Measurements from ENCODE around the gene PCLAF.
"Not testable (repeated sequence)": the region's sequence is repeated elsewhere in the genome, so short reads cannot be mapped to it uniquely, and the experiment has no call there.

PCLAF gene

DNA sequence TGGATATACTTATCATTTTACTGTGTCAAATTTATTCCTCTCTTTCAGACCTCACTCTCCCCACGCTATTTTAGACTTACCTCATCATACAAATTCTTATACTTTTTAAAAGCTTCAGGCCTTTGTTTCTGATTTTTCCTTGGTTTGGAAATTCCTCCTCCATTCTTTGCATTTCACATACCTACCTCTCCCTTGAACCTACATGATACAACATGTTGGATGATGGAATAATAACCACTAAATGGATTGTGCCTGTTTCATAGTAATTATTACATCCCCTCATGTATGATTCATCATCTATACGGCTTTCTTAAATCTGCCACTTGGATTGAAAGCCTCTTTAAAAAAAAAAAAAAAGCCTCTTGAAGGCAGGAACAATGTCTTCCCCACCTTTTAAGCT is 31.0 kb upstream of the PCLAF start:
- no peak for DNase-seq (ENCODE audit: extremely low read depth, low read depth)
- TF ChIP-seq, protein P1, sequence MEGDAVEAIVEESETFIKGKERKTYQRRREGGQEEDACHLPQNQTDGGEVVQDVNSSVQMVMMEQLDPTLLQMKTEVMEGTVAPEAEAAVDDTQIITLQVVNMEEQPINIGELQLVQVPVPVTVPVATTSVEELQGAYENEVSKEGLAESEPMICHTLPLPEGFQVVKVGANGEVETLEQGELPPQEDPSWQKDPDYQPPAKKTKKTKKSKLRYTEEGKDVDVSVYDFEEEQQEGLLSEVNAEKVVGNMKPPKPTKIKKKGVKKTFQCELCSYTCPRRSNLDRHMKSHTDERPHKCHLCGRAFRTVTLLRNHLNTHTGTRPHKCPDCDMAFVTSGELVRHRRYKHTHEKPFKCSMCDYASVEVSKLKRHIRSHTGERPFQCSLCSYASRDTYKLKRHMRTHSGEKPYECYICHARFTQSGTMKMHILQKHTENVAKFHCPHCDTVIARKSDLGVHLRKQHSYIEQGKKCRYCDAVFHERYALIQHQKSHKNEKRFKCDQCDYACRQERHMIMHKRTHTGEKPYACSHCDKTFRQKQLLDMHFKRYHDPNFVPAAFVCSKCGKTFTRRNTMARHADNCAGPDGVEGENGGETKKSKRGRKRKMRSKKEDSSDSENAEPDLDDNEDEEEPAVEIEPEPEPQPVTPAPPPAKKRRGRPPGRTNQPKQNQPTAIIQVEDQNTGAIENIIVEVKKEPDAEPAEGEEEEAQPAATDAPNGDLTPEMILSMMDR (IDR thresholded peaks at IDR 0.05; ENCODE audit: low read depth, low read length): no peak

- TF ChIP-seq, protein P1 (IDR thresholded peaks at IDR 0.05; ENCODE audit: low read depth, low read length): no peak
- no peak for DNase-seq (ENCODE audit: extremely low read depth, low read depth)
These were observed 19.3 kb upstream of the PCLAF start for GRCh38 chr15:64400583-64400982.

GRCh38 chr15:64398575-64398974 is 17.3 kb upstream of the PCLAF start:
- no peak for DNase-seq (ENCODE audit: extremely low read depth, low read depth)
- TF ChIP-seq, protein P1 (IDR thresholded peaks at IDR 0.05; ENCODE audit: low read depth, low read length): no peak

- TF ChIP-seq, protein P1 (IDR thresholded peaks at IDR 0.05; ENCODE audit: low read depth, low read length): no peak
- DNase-seq (ENCODE audit: extremely low read depth, low read depth): no peak
These were observed 15.5 kb upstream of the PCLAF start for GRCh38 chr15:64396789-64397188.

GRCh38 chr15:64392471-64392870 is 11.2 kb upstream of the PCLAF start:
- DNase-seq (ENCODE audit: extremely low read depth, low read depth): not testable (repeated sequence)

GRCh38 chr15:64389036-64389435 is 7.8 kb upstream of the PCLAF start:
- TF ChIP-seq, protein P1 (IDR thresholded peaks at IDR 0.05; ENCODE audit: low read depth, low read length): no peak
- no peak for DNase-seq (ENCODE audit: extremely low read depth, low read depth)

GRCh38 chr15:64387562-64388168 is 6.4 kb upstream of the PCLAF start, which contains the start of gene TRIP4:
Gene TRIP4 (plus strand): TSS chr15:64387836. CDS start chr15:64387864, 28 bp downstream.
- DNase-seq (ENCODE audit: extremely low read depth, low read depth): peak; percentile 92
- TF ChIP-seq, protein P1 (IDR thresholded peaks at IDR 0.05; ENCODE audit: low read depth, low read length): peak; percentile 11

GRCh38 chr15:64386291-64386690 is 5.0 kb upstream of the PCLAF start:
- no peak for DNase-seq (ENCODE audit: extremely low read depth, low read depth)
- TF ChIP-seq, protein P1 (IDR thresholded peaks at IDR 0.05; ENCODE audit: low read depth, low read length): no peak
